ENCODE measurements around the gene HM13. TPM values are rescaled to one million over a fixed set of nuclear protein-coding genes. Genes with fewer than 3 reads are reported as not detected.

HM13 gene
- total and polyA plus RNA-seq, 2 of the 13 experiments (the other 11 are each of a cell fraction or from before 2014, with no cell fraction given): 118 to 243 TPM

GRCh38 chr20:31603822-31604566 is 89.8 kb downstream of the HM13 start (continued):
- TF ChIP-seq SNAPC4 (CRISPR knock-in tag; IDR thresholded peaks at IDR 0.05) (peak; percentile 85; the same call in 1 of the 2 replicates), KLF16 (CRISPR knock-in tag; IDR thresholded peaks at IDR 0.05) (peak; percentile 33 to 86; a peak in 3 of 4 replicates), MXD4 (CRISPR knock-in tag; IDR thresholded peaks at IDR 0.05) (peak; percentile 90), ZNF737 (CRISPR knock-in tag; IDR thresholded peaks at IDR 0.05; ENCODE audit: borderline replicate concordance) (no peak), DDIT3 (CRISPR knock-in tag; IDR thresholded peaks at IDR 0.05) (no peak), ZNF790 (CRISPR knock-in tag; IDR thresholded peaks at IDR 0.05; ENCODE audit: borderline replicate concordance) (no peak), ZNF616 (CRISPR knock-in tag; IDR thresholded peaks at IDR 0.05; ENCODE audit: low read depth) (0 out of 2 replicates have a peak, but pooled peaks have one; percentile 63), ZNF263 (CRISPR knock-in tag; IDR thresholded peaks at IDR 0.05) (peak; percentile 84), HDAC6 (IDR thresholded peaks at IDR 0.05; ENCODE audit: low read depth, low read length) (no peak), ZBTB38 (CRISPR knock-in tag; IDR thresholded peaks at IDR 0.05) (peak; percentile 97), TBX3 (IDR thresholded peaks at IDR 0.05; ENCODE audit: borderline replicate concordance) (peak; percentile 94; the same call in 1 of the 2 replicates), HOXA3 (CRISPR knock-in tag; IDR thresholded peaks at IDR 0.05) (peak; percentile 98), ZNF639 (CRISPR knock-in tag; conservative IDR thresholded peaks at IDR 0.05) (peak; percentile 92), HOXD1 (CRISPR knock-in tag; IDR thresholded peaks at IDR 0.05) (peak; percentile 99), E2F2 (CRISPR knock-in tag; IDR thresholded peaks at IDR 0.05; ENCODE audit: borderline replicate concordance) (peak; percentile 95), NPAS2 (CRISPR knock-in tag; IDR thresholded peaks at IDR 0.05; ENCODE audit: borderline replicate concordance) (no peak), PRPF4 (IDR thresholded peaks at IDR 0.05; ENCODE audit: low read depth, low read length, poor library complexity, severe bottlenecking) (peak; percentile 8), TFE3 (CRISPR knock-in tag; IDR thresholded peaks at IDR 0.05) (peak; percentile 93), ZNF235 (CRISPR knock-in tag; IDR thresholded peaks at IDR 0.05; ENCODE audit: borderline replicate concordance) (no peak), DPF2 (CRISPR knock-in tag; IDR thresholded peaks at IDR 0.05; ENCODE audit: borderline replicate concordance, low read depth) (peak; percentile 69; the same call in 1 of the 2 replicates)

Measured in HepG2 (cell line).